HG03354 (cell line): ENCODE results near the gene PRIMA1.

Source experiments
- ATAC-seq: cut with Tn5 transposase; IDR thresholded peaks from one replicate; pipeline ENCODE4 v1.9.1; 2021; ENCODE audit warnings: mild to moderate bottlenecking; ENCODE audit not compliant: unreplicated experiment, poor library complexity, severe bottlenecking

The PRIMA1 gene

DNA sequence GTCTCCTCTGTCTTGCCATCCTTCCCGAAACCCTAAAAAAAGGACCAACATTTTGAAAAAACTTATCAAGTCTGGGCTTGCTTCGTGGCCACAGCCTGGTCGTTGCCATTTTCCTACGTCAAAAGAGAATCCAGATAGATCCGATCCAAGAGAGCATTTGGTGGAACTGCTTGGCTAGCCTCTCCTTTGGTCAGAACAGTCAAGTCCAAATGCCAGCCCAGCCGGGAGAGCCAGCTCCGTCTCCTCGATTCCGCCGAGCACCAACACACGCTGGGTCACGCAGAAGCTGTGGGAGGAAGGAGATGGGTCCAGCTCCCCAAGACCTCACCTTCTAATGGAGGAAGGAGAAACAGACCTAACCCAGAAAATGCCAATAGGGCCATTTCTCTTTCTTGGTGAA is 9.3 kb upstream of the PRIMA1 start:
- no peak for ATAC-seq

- ATAC-seq: no peak
These were observed 8.8 kb upstream of the PRIMA1 start for GRCh38 chr14:93797071-93797470.

- no peak for ATAC-seq
These were observed 6.5 kb upstream of the PRIMA1 start for GRCh38 chr14:93794756-93795155.

- ATAC-seq: no peak
These were observed 5.5 kb upstream of the PRIMA1 start for GRCh38 chr14:93793555-93794324.

DNA sequence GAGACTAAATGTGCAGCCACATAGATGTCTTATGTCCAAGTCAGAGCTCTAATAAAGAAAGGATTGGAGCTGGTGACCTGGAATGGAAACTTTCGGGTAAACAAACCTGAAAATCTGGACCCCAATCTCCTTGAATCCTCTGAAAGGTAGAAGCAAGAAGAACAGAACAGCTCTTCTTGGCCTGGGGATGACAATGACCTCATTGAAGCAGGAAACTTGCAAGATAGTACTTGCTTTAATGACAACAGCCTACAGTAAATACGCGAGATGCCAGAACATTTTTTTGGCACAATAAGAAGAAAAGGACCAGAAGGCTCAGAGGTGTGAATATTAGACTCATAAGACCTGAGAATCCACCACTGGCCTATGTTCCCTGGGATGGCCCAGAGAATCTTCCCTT is 4.1 kb upstream of the PRIMA1 start:
- no peak for ATAC-seq

GRCh38 chr14:93790966-93791365 is 2.7 kb upstream of the PRIMA1 start:
- no peak for ATAC-seq

GRCh38 chr14:93789228-93790130 is 1.2 kb upstream of the PRIMA1 start:
- ATAC-seq: no peak

DNA sequence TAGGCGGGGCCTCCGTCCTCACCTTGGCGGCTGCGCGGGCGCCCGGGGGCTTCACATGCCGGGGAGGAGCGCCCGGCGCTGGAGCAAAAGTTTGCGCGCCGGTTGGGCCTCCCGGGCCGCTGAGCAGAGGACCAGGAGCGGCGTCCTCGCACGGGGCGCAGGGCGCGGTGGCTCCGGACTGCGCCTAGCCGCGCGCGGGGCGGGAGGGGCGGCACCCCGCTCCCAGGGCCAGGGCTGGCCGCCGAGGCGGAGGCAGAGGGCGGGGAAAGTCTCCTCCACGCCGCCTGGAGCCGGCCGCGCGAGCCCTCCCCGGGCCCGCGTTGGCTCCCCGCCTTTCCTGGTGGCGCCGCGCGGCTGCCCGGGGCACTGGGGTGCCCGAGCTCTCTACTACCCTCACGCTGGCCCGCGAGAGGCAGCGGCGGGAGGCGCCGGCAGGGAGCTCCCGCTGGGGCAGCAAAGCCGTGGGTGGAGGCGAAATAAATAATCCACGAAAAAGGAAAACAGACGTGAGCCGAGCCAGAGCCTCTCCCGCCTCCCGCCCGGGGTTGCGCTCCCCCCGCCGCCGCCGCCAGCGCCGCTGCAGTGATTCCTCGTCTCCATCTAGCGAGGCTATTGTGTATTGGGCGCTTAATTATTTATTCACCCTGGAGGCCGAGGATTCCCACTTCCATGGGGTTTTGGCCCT is 400 bp upstream of the PRIMA1 start:
- no peak for ATAC-seq

DNA sequence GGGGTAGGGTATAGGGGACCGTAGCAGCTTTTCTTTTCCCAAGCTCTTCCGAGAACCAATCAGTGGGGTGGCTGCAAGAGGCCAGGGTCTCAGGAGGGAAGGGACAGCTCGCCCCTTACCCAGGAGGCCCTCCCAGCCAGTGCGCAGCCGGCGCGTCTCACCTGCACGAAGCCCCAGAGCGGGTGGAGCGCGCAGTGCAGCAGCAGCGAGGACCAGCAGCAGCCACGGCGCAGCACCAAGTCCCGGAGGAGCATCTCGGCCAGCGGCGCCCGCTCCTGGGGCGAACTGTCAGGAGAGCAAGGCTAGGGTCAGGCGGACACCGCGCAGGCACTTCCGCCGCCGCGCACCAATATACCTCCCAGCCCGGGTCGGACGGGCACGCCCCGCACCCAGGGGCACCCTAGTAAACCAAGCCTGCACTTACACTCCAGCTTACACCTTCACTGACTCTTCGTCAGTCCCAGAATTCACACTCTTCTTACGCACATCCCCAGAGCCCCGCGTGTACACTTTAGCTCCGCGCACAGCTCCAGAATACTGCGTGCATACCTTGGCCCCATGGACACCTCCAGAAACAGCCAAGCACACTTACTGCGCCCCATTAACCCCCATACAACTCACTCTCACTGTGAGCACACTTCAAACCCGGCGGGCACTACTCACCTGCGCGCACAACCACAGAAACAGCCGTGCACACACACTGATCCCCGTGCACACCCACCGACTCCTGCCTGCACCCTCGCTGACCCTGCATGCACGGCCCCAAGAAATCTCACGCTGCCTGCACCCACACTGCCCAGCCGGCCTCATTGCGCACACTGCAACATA is 606 bp downstream of the PRIMA1 start:
- no peak for ATAC-seq

GRCh38 chr14:93785423-93785822 is 2.9 kb downstream of the PRIMA1 start:
- ATAC-seq: no peak

GRCh38 chr14:93784878-93785277 is 3.4 kb downstream of the PRIMA1 start:
- no peak for ATAC-seq

GRCh38 chr14:93780813-93781400 is 7.4 kb downstream of the PRIMA1 start:
- ATAC-seq: no peak

GRCh38 chr14:93778856-93779629 is 9.2 kb downstream of the PRIMA1 start:
- no peak for ATAC-seq

- ATAC-seq: no peak
These were observed 9.8 kb downstream of the PRIMA1 start for GRCh38 chr14:93778453-93778852.

DNA sequence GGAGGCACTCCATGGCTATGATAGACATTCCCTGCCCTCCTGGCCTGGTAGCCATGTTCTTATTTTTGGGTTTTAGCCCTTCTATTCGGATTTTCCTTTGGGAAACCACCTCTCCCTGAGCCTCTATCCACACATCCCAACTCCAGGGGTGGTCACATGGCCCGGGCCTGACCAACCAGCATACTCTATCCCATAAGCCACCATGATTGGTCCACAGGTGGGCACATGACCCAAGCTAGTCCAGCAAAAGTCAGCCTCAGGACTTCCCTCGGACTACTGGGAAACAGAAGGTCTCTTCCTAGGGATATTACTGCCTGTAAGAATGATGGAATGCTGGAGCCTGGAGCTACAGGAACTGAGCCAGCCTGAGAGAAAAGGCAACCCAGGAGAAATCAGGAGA is 12.5 kb downstream of the PRIMA1 start:
- ATAC-seq: no peak

- ATAC-seq: no peak
These were observed 13.1 kb downstream of the PRIMA1 start for GRCh38 chr14:93775158-93775557.

DNA sequence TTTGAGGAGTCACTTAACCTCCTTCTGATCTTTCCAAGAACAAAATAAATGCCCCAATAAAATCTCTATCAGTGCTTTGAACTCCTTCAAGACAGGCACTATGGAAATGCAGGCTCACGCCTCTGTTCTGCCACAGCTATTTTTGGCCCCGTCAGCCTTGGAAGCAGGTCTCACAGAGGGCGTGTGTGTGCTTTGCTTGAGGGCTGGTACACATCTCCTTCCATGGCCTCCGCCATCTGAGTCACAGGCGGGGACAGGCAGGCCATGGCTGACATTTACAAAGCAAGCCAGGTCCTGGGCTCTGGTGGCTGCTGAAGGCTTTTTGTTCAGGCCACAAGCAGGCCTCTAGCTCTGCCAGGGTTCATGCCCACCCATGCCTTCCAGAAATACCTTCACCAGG is 16.0 kb downstream of the PRIMA1 start:
- ATAC-seq: no peak

DNA sequence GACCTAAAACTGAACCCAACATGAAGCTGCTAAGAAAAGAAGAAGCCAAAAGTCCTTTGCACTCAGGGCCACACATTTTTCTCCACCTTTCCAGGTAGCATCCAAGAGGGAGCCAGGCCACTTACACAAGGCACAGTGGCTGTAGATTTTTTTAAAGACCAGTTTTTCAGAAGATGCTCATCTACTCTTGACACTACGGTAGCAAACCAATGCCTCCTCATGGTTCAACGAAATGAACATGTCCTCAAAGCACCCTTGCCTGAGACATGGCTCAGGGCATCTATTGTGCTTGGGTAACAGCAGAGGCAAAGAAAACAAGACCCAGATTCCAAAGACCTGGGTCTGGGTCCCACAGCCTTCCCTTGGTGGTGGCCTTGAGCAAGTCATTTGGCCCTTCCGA is 22.3 kb downstream of the PRIMA1 start:
- ATAC-seq: no peak

GRCh38 chr14:93765155-93765554 is 23.1 kb downstream of the PRIMA1 start:
- no peak for ATAC-seq
